Bronchial epithelial cell (primary cell): Measurements from ENCODE around the gene ZNF333. TPM values are rescaled to one million over a fixed set of nuclear protein-coding genes. Genes with fewer than 3 reads are reported as not detected.
A peak's percentile ranks its signal among the peaks of the same experiment; 100 is the strongest.

ENCODE experiments used
- DNase-seq: peaks from one replicate; pipeline ENCODE4 v3.0.0-alpha.2; 2010; ENCODE audit warnings: low read depth
- FAIRE-seq: peaks from 2 replicates; lab custom pipeline; 2011; peaks lifted over from hg19 to GRCh38; lab: Jason Lieb, UNC
- H3K27me3 ChIP-seq: 2 replicates; pipeline ENCODE4 v1.5.1; 2011; ENCODE audit warnings: low read length; ENCODE audit not compliant: control insufficient read depth, insufficient read depth
- H3K36me3 ChIP-seq: 2 replicates; pipeline ENCODE4 v1.5.1; 2011; ENCODE audit warnings: low read length; ENCODE audit not compliant: control insufficient read depth, insufficient read depth
- H3K4me3 ChIP-seq: 2 replicates; pipeline ENCODE4 v1.5.1; 2011; ENCODE audit warnings: mild to moderate bottlenecking, low read depth, low read length, control low read depth
- total RNA-seq: library from RNA; depleted of rRNA; stranded (reverse); fragments of >200 nt; gene quantifications from 2 replicates; pipeline ENCODE4 v1.2.1, GENCODE V29; 2014
- TF ChIP-seq, protein P1 (sequence below): IDR thresholded peaks from 2 replicates; pipeline ENCODE4 v1.5.1; 2011; ENCODE audit warnings: mild to moderate bottlenecking, moderate library complexity, low read length, control low read depth, inconsistent platforms; ENCODE audit not compliant: insufficient read depth, severe bottlenecking

The ZNF333 gene
- total RNA-seq, 1 donor from 2014 or later = 22.9 TPM

- TF ChIP-seq, protein P1, sequence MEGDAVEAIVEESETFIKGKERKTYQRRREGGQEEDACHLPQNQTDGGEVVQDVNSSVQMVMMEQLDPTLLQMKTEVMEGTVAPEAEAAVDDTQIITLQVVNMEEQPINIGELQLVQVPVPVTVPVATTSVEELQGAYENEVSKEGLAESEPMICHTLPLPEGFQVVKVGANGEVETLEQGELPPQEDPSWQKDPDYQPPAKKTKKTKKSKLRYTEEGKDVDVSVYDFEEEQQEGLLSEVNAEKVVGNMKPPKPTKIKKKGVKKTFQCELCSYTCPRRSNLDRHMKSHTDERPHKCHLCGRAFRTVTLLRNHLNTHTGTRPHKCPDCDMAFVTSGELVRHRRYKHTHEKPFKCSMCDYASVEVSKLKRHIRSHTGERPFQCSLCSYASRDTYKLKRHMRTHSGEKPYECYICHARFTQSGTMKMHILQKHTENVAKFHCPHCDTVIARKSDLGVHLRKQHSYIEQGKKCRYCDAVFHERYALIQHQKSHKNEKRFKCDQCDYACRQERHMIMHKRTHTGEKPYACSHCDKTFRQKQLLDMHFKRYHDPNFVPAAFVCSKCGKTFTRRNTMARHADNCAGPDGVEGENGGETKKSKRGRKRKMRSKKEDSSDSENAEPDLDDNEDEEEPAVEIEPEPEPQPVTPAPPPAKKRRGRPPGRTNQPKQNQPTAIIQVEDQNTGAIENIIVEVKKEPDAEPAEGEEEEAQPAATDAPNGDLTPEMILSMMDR = no peak
- H3K36me3 ChIP-seq = no peaks in the 10 kb centered on the region
- H3K4me3 ChIP-seq = no peak overlapping the region
- FAIRE-seq (no peak), DNase-seq (no peak)
- H3K27me3 ChIP-seq = no peaks in the 10 kb centered on the region
Observed at GRCh38 chr19:14683439-14683838, 6.4 kb upstream of the ZNF333 start.

DNA sequence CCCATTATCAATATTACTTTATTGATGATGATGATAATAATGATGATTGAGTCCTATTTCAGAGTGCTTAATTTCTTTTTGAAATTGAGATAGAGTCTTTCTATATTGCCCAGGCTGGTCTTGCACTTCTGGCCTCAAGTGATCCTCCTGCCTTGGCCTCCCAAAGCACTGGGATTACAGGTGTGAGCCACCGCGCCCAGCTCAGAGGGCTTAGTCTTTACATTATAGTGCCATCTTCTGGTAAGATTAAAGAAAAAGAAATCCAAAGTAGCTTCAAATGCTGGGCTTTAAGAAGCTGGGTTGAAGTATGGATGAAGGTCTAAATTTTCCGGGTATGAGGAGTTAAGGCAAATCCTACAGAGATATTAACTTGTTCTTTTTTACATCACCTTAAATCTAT lies 3.4 kb upstream of the ZNF333 start:
- no peaks in the 10 kb centered on the region for H3K27me3 ChIP-seq
- H3K4me3 ChIP-seq = no peak overlapping the region
- TF ChIP-seq, protein P1 = peak; percentile 17
- H3K36me3 ChIP-seq = no peaks in the 10 kb centered on the region
- DNase-seq (peak; percentile 35), FAIRE-seq (no peak)

- Histone ChIP-seq H3K27me3 (no peaks in the 10 kb centered on the region), H3K4me3 (no peak overlapping the region), H3K36me3 (peaks cover 10% of the 10 kb centered on the region)
- FAIRE-seq = no peak
- TF ChIP-seq, protein P1 = no peak
- DNase-seq = no peak
Observed at GRCh38 chr19:14694641-14695266, 4.9 kb downstream of the ZNF333 start.

GRCh38 chr19:14695471-14695870 lies 5.6 kb downstream of the ZNF333 start:
- DNase-seq (no peak), FAIRE-seq (peak; percentile 60)
- Histone ChIP-seq H3K27me3 (no peaks in the 10 kb centered on the region), H3K36me3 (peaks cover 12% of the 10 kb centered on the region), H3K4me3 (no peak overlapping the region)
- TF ChIP-seq, protein P1 = no peak

- TF ChIP-seq, protein P1 = no peak
- H3K27me3 ChIP-seq = no peaks in the 10 kb centered on the region
- no peak overlapping the region for H3K4me3 ChIP-seq
- FAIRE-seq (no peak), DNase-seq (no peak)
- peaks cover 24% of the 10 kb centered on the region for H3K36me3 ChIP-seq
Observed at GRCh38 chr19:14699641-14700040, 9.8 kb downstream of the ZNF333 start.
